ENCODE measurements around the gene FILIP1L.

The FILIP1L gene

DNA sequence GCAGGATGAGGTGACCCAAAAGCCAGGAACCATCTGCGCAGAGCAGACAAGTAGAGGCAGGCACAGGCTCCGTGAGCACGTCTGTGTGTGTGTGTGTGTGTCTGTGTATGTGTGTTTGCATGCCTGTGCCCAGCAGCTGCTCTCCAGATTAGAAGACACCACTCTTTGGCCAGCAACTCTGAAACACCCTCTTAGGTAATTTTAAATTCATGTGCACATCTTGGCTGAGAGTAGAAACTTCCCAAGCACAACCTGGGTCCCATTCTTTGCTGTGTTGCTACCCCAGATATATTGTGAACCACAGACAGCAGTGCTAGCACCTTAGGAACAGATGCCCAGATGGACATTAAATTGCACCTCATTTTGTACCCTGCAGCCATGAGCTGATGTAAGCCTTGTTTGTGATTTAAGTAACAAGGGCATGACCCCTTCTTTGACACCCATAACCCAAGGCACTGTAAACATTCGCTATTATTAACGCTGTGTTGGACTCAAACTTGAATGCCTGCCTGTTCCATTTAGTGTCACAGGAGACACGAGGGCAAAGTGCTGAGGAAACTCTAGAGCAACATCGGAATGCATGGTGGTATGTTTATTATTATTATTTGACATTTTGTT, at the start of gene FILIP1L:
FILIP1L (minus strand) TSS at position 89 of the 618 bp plus-strand sequence.
- no peak for DNase-seq

DNA sequence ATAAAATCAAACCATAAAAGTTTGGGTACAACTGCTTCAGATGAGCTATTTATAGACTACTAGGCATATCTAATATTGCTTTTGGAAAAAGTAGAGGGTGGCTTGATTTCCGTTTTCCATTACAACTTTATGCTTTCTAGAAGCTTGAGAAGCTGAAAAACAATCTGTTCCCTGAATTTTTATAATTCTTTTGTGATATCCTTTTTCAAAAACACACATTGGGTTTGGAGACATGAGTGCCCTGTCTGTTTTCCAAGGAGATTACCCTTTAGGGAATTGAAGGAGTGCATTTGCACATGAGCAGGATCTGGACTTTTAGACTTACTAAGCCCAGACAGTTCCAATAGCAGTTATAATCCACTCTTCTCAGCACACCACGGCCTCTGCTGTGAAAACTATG, 49.5 kb upstream of the FILIP1L start:
- DNase-seq = no peak

DNA sequence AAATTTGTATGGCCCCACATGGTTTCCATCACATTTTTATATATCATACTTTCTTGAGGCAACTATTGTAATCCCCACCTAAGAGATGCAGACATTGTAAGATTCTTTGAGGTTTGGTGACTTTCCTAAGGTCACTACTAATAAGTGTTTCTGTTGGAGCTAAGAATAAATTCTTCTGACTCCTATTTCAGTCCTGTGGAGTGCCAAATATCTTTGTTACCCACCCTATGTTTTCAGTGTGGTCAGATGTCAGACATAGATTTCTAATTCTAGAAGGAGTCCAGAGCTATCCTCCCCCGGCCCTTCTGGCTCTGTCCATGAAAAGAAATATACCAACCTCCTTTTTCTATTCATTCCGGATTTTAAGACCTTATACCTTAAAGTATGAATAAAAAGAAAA, 46.2 kb upstream of the FILIP1L start:
- no peak for DNase-seq

DNA sequence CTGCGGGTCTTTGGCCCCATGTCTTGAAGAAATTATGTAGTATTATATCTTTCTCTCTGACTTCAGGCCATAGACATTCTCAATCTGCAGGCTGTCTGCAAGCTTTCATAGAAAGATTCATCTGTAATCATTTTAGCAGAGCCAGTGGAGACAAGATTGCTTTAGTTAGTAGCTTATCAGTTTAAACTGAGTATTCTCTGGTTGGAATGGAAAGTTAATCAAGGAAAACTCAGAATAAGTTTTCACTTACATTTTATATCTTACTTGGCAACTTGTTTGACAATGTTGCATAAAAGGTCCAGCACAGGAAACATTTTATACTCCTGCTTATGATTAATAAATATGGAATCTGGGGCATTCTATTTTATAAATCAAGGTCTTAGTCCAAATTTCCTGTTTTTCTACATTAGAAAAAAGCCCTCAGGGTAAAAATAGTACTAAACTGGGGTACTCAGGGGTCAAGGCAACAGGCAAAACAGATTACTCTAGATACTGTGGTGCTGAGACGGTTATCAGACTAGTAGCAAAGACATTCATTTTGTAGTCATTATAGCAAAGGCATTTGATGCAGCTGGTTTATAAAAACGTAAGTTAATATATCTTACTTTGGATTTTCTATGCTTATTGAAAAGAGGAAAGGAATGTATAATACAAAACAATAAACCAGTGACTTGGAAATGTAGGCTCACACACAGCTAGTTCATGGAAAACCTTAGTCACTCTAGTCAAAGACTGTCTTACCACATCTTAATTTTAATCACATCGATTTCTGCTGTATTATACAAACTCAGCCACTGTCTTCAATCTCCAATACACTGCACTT, 45.2 kb upstream of the FILIP1L start:
- DNase-seq = no peak

DNA sequence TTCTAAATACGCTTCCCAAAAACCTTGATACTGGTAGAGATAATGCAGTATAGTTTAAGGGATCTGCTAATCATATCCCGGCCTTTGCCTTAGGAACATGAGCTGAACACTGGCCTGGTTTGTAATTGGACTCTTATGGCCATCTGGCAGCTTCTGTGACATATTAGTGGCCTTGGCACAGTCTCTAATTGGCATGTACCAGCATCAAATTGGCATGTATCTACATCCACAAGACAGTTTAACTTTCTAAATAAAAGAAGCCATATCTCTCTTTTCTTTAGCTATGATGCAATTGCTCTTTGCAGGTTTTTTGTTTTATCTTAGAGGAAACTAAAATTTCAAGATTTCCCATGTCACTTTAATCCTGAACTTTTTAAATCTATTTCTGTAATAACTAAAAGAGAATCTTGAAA, 44.6 kb upstream of the FILIP1L start:
- DNase-seq = no peak

DNA sequence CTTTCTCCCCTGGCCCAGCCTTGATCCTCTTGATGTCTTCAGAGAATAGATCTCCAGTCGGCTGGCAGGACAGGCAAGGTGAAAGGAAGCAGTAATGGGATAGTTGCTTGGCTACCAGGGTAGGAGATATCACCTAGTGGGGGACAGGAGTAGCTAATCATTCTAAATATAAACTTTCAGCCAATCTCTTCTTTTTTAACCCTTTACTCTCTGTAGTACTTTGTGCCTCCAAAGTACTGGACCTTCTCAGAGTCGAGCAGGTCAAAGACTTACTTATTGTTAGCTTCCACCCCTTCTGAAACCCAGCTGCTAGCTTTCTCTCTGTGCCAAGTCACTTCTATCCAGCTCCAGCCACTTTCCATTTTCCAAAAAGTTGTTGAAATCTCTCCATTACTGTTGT, 43.4 kb upstream of the FILIP1L start:
- no peak for DNase-seq

DNA sequence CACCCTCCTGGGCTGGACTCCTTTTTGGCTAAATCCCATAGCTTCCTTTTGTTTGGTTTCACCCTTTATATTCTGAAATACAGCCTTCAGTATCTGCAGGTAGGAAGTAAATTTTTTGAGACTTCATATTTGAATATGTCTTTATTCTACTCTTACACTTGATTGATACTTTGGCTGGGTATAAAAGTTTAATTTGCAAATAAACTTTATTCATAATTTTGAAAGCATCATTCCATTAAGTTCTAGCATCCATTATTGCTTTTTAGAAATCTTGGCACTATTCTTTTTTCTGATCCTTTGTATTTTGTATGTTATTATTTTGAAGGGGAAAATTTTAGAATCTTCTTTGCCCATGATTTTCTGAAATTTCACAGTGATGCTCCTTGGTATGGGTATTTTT, 41.3 kb upstream of the FILIP1L start:
- no peak for DNase-seq

DNA sequence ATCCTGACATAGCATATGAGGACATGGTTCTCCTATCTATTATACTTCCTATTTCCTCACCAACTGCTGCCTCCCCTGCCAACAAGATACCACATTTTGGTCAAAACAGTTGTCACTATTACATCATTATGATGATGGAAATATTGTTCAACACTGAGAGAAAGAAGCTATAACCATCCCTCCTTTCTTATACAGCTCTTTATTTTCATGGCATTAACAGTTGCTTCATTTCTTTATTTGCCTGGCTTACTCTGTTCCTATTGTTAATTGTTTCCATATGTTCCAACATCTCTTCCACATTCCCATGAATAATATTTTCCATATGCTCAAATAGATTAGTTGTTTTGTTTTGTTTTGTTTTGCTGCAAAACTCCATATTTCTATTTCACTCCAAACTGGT, 40.8 kb upstream of the FILIP1L start:
- no peak for DNase-seq

DNA sequence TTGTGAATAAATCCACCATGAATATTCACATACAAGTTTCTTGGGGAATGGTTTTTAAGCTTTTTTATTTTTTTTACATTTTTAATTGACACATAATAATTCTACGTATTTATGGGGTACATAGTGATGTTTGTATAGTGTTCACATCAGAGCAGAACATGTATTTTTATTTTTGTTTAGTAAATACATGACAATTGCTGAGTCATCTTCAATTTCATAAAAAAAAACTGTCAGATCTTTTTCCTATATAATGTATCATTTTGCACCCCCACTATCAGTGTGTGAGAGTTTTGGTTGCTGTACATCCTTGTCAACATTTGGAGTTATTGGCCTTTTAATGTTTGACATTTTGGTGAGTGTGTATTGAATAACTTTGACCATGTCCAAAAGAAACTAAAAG, 39.9 kb upstream of the FILIP1L start:
- no peak for DNase-seq

DNA sequence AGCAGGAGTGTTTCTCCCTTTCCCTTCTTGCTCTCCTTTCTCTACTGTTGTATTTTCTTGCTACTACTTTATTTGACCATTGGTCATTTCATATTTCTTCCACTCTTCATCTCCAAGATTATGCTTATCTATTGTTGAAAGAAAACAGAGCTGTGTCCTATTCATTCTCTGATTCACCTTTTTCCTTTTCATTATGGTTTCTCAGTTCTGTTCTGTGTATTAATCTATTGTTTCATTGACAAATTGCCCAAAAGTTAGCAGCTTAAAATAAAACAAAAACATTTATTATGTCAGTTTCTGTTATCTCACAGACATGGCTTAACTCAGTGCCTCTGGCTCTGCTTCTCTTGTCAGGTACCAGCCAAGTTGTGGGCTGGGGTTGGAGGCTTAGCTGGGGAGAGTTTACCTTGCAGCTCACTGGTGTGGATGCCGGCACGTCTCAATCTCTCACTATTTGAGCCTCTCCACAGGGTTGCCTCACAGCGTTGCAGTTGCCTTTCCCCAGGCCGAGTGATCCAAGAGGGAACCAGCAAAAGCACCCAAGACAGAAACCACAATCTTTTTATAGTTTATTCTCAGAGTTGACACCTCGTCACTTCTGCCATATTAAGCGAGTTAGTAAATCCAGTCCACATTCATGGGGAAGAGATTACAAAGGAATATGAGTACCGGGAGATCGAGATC, 36.9 kb upstream of the FILIP1L start:
- no peak for DNase-seq

DNA sequence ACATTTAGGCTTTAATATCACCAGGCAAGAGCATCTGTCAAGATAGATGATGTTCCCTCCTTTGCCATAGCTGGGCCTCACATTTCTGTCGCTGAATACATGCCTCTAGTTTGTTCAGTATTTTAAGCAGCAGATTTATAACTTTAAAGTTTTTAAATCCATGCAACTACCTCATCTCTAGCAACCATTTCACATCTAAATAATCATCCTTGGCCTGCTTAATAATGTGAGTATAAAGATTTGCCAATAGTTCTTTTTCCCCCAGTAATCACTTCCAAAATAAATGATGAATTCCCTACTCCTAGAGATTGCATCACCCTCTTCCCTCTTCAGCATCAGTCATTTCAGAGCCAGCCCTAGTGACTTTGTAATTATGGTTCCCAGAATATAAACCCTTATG, 36.2 kb upstream of the FILIP1L start:
- no peak for DNase-seq

DNA sequence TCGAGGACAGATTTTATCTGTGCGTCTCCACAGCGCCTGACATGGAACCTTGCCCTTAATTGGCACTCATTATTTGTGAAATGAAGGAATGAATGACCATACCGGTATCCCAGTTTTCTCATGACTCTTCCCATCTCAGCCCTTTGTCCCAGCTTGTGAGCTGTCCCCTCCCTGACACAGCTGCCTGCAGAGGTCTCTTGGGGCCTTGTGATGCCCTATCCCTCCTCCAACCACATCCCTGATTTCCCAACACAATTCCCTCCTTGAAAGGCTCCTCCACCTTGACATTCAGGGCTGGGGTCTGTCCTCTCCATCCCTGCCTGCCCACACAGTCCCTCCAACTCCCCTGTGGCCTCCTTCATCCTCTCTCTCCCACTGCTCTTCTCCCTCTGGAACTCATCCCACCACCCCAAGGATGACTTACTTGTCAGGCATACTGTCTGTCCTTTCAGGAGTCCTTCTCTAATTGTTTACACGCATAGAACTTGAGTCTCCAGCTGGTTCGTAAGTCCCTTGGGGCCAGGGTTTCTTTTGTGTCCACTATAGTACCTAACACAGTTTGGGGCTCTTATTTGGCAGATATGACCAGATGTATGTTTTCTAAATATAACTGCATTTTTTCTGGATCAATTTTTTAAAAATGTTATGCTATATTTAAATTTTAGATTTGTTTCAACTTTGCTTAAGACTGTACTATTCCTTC, 35.6 kb upstream of the FILIP1L start:
- no peak for DNase-seq

DNA sequence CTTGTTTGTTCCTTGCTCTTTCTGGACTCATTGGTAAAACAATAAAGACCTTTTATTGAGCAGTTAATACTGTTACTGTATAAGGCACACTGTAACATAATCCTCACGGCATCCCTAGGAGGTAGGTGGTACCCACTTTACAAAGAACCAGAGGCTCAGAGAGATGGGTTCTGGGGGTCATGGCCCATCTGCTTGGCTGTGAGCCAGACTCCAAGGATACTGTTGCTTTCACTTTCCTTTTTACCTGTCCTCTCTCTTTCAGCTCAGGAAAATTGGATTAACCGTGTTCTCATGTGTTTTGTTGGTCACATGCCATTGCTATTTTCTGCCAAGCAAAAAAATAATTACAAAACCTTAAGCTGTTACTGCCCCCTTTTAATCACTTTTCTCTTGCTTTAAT, 34.8 kb upstream of the FILIP1L start:
- DNase-seq = no peak

DNA sequence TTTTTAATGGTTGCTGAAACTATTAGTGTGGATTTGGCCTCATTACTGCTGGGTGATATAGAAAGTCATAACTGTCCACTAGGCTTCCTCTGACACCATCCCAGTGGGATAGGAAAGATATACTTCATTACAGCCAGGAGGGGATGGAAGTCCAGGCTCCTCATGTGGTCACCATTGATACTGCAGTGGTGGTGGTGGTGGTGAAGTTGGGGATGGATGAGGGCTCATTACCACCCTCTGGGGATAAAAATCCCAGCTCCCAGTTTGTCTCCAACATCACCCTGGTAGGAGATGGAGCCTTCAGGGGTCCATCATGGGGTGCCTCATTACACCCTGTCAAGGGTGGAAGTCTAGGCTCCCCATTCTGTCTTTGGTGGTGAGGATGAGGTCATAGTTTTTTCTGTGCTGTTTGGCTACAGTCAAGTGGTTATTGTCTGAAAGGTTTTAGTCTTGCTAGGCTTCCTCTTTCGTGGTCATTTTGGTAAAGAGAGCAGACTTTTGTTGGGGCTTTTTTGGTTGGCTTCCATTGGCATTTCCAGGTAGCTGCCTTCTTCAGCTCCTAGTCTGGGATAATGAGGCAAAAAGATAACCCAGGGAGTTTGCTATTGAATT, 30.1 kb upstream of the FILIP1L start:
- no peak for DNase-seq

DNA sequence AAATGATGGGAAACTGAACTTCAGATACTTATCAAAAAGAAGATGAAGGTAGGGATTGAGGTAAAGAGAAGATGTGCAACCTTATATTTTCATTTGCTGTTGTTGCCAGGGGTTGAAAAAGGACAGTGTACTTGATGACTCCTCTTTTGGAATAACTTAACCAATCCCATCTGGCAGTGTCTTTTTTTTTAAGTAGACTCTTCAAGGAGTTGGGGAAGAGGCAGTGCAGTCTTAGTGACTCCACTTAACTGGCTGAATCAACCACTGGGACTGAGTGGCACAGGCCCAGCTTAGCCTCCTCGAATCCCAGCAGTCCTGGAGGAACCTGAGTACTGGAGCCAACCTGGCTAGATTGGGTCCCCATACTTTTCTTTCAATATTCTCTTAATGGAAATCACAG, 27.3 kb upstream of the FILIP1L start:
- DNase-seq = no peak

DNA sequence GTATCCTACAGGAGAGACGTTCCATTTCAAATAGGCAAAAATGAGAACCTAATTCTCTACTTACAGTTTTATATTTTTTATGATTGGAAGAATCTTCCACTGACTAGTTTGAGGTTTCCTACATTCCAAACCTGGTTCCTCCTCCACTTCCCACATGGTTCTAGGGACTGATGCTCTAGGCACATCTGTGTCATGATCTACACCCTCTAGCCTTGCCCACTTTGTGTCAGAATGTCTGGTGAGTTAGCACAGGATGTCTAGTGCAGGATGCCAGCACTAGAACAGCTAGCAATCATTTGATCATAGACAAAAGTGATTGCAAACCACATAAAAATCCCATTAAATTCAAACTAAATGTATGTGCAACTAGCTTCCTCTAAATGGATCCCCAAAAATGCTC, 26.7 kb upstream of the FILIP1L start:
- DNase-seq = no peak

DNA sequence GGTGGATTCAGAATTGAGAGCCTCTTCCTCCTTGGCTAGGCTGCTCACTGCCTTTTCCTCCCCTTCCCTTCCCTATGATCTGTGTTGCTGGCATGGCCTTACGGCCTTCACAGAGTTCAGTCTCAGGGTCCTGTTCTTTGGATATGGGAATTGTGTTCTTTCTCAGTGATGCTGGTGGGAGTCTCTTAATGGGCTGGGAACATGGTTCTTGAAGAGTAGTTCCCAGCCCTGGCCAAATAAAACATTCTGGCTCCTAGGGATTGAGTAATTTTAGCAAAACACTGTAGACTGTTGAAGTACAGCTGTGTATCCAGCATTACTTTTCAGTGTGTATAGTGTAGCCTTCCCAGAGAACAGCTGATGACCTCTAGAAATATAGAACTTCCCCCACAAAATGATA, 22.6 kb upstream of the FILIP1L start:
- no peak for DNase-seq

DNA sequence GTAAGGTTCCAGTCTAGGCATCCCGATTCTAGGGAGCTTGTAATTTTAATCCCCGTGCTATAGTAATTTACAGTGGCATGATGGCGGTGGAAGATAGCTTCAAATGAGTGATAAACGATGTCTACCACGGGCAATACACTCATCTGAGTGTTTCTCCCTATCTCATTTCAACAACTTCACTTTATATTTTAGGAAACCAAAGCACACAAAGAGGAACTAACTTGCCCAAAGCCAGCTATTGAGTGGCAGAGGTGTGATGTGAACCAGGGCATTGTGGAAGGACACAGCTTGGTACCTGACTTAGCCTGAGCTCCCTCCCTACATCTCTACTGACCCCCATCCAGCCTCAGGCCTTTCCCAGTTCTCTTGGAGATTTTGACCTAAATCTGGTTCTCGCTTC, 16.9 kb upstream of the FILIP1L start:
- no peak for DNase-seq

DNA sequence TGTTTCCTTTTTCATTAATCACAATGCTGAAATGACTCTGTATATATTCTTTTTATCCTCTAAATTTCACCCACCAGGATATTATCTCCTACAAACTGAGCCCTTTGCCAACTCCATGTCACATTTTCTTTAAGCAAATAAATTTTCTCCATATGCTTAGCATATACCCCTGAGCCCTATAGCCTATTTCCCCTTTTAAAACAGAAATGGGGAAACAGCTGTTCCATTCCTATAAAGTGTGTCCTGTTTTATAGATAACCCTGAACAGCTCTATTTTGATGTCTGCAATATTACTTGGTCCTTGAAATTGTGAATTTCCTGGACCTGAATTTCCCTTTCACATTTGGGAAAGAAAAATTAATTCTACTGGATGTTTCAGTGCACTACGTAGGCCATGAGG, 15.6 kb upstream of the FILIP1L start:
- DNase-seq = no peak

DNA sequence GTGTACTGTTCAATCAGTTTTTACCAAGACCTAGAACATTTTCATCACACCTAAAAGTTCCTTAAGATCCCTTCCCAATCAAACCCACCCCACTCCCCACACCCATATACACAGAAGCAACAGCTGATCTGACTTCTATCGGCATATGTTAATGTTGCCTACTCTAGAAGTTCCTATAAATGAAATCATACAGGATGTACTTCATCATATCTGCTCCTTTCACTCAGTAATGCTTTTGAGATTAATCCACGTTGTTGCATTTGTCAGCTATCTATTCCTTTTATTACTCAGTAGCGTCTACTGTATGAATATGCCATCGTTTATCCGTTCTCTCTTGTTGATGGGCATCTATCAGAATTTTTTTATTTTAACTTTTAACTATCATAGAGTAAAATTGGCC, 14.3 kb upstream of the FILIP1L start:
- no peak for DNase-seq

DNA sequence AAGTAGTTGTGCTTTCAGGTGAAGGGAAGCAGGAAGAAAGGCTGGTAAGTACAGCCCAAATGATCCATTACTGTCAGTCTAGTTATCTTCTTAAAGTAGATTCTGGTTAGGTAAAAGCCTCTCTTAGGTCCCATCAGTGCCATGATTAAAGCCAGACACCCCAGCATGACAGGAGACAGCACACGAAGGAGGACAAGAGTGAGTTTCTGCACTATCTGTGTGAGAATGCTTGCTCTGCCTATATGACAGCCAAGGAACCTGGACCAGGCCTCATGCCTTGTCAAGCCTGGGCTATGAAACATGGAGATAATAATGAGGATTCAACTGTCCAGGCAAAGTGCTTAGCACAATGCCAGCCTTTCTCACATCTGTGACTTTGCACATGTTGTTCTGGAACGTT, 13.5 kb upstream of the FILIP1L start:
- no peak for DNase-seq

DNA sequence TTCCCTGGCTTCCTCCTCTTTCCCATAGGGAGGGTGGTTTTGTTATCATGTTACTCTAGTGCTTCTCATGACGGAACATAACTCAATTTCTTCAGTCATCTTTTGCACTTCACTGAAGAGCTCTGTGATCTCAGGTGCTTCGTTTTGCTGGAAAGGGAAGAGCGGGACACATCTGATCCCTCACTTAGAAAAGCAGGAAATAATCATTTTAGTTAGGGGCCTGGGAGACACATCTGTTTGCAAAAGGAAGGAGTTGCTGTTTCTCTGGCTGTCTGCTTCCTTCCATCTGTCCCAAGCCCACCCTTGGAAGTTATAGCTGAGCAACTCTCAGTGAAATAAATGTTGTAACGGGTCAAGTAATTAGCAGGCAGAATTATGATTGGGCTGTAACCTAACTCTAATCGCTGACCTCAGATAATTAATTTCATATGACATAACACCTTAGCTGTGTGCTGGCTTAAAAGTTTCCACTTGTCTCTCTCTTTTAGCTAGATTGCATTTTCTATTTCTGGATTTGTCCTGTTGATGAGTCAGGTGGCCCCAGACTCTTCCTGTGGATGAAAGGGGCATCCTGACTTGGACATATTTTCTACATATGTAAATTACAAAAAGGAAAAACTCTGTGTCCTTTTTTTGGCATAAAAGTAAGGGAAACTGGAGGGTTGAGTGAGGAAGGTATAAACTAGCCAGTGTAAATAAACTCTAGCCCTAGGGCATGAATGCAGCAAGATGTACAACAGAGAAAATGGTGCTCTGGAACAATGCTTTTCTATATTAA, 11.0 kb upstream of the FILIP1L start:
- DNase-seq = no peak

Data from hematopoietic multipotent progenitor cell treated with erythropoietin and hydrocortisone succinate and interleukin-3 and kit ligand, for 8 days (in vitro differentiated cells).